GM23338 (cell line): Measurements from ENCODE around the gene NOS2.
"Not testable (repeated sequence)": the region's sequence is repeated elsewhere in the genome, so short reads cannot be mapped to it uniquely, and the experiment has no call there.

Source experiments
- CREB1 ChIP-seq: fragments of 250-450 bp; sonication (Bioruptor Pico); IDR thresholded peaks from 2 replicates; pipeline ENCODE4 v1.5.0; 2020; ENCODE audit warnings: low read depth, mild to moderate bottlenecking, moderate library complexity
- EZH2 ChIP-seq: fragments of 200-600 bp; sonication (generic); IDR thresholded peaks from one replicate; pipeline ENCODE4 v1.8.0; 2017; ENCODE audit warnings: antibody characterized with exemption, mild to moderate bottlenecking, low read depth; ENCODE audit not compliant: unreplicated experiment
- POLR2AphosphoS5 ChIP-seq: IDR thresholded peaks from 2 replicates; pipeline ENCODE4 v1.6.1; 2016; ENCODE audit warnings: antibody characterized with exemption, low read depth
- TF ChIP-seq, protein P1 (sequence below), 2 experiments: fragments of 200-600 bp in 1 of 2; sonication (generic) in 1 of 2; conservative IDR thresholded peaks; 2 replicates each; pipeline versions ENCODE4 v1.5.1 to v1.6.1; 2016 to 2017; ENCODE audit warnings: antibody characterized with exemption in 2 of 2, low read depth in 2 of 2, mild to moderate bottlenecking in 2 of 2, moderate library complexity in 1 of 2

DNA sequence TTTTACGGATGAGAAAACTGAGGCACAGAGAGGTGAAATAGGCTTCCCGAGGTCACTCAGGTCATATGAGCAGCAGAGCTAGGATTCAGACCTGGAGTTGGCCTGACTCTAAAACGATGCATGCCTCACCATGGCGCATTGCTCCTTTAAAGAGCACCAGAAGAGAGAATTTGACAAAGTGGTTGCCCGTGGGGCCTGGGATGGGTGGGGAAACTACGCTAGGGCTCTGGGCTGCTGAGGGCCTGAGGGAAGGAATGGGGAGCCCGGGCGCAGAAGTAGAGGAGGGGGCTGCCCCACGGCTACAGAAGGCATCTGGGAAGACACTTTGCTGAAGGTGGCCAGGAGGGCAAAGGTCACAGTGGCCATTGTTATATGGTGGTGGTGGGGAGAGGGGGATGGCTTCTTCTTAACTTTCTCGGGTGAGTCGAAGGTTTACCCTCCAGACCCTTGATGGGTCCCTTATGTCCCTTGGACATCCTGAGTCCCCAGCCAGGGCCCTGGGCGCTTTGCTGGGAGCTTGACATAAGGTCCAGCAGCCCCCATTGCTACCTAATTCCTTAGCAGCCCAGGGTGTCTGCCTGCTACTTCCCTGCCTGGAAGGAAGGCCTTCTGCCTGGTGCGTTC is 55.0 kb downstream of the NOS2 start:
- TF ChIP-seq, protein P1, sequence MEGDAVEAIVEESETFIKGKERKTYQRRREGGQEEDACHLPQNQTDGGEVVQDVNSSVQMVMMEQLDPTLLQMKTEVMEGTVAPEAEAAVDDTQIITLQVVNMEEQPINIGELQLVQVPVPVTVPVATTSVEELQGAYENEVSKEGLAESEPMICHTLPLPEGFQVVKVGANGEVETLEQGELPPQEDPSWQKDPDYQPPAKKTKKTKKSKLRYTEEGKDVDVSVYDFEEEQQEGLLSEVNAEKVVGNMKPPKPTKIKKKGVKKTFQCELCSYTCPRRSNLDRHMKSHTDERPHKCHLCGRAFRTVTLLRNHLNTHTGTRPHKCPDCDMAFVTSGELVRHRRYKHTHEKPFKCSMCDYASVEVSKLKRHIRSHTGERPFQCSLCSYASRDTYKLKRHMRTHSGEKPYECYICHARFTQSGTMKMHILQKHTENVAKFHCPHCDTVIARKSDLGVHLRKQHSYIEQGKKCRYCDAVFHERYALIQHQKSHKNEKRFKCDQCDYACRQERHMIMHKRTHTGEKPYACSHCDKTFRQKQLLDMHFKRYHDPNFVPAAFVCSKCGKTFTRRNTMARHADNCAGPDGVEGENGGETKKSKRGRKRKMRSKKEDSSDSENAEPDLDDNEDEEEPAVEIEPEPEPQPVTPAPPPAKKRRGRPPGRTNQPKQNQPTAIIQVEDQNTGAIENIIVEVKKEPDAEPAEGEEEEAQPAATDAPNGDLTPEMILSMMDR (conservative IDR thresholded peaks at IDR 0.05; ENCODE audit: low read depth in 2 of 2), result not testable (repeated sequence)
- TF ChIP-seq POLR2AphosphoS5; EZH2; CREB1 (CRISPR knock-in tag): not testable (repeated sequence)
